GM12874 (cell line): Measurements from ENCODE around the gene TRIM9.

Experiments
- CTCF ChIP-seq: IDR thresholded peaks from 2 replicates; pipeline ENCODE4 v1.5.1; 2011; ENCODE audit warnings: low read depth, mild to moderate bottlenecking, control low read depth, low read length, moderate library complexity; ENCODE audit not compliant: insufficient read depth

TRIM9 gene

GRCh38 chr14:51081209-51081608, 13.7 kb downstream of the TRIM9 start:
- TF ChIP-seq CTCF = no peak

- TF ChIP-seq CTCF = no peak
Measured at GRCh38 chr14:51080645-51081044, 14.3 kb downstream of the TRIM9 start.

- no peak for TF ChIP-seq CTCF
Measured at GRCh38 chr14:51079489-51079888, 15.4 kb downstream of the TRIM9 start.

- no peak for TF ChIP-seq CTCF
Measured at GRCh38 chr14:51079085-51079484, 15.8 kb downstream of the TRIM9 start.

GRCh38 chr14:51074701-51075385, 20.1 kb downstream of the TRIM9 start:
- TF ChIP-seq CTCF = no peak

GRCh38 chr14:51073731-51074130, 21.2 kb downstream of the TRIM9 start:
- TF ChIP-seq CTCF = no peak

- no peak for TF ChIP-seq CTCF
Measured at GRCh38 chr14:51072976-51073375, 21.9 kb downstream of the TRIM9 start.

- no peak for TF ChIP-seq CTCF
Measured at GRCh38 chr14:51071857-51072256, 23.0 kb downstream of the TRIM9 start.
